IMR-90 (cell line): ENCODE results near the gene TFRC. TPM values are rescaled to one million over a fixed set of nuclear protein-coding genes. Genes with fewer than 3 reads are reported as not detected.

Experiments used
- ATAC-seq: fragments of 200-7000 bp; cut with Tn5 transposase; 2 replicates; pipeline ENCODE4 v1.9.1; 2020; ENCODE audit warnings: low read depth, mild to moderate bottlenecking, moderate library complexity
- BruUV-seq: library from RNA; stranded (reverse); fragments of 400-500 nt; replicated peaks from 2 replicates; lab custom pipeline; 2021; lab: Mats Ljungman, UMichigan
- CTCF ChIA-PET: fragments of 300-600 bp; formaldehyde crosslinking; extraction: SDS; loops from one replicate; lab custom pipeline; 2021; ENCODE audit warnings: antibody characterized with exemption; lab: Yijun Ruan, JAX
- POLR2A ChIA-PET: fragments of 300-600 bp; sonication (Branson Sonifier 250); formaldehyde crosslinking; loops from one replicate; lab custom pipeline; 2022; ENCODE audit warnings: antibody characterized with exemption; ENCODE audit not compliant: unreplicated experiment; lab: Charles Lee
- DNase-seq: peaks from one replicate; pipeline ENCODE4 v3.0.0; 2013
- H2AFZ ChIP-seq: replicated peaks from 2 replicates; pipeline ENCODE3; 2013; ENCODE audit warnings: low read length, mild to moderate bottlenecking; ENCODE audit not compliant: poor library complexity
- H2AK5ac ChIP-seq: 2 replicates; pipeline ENCODE4 v1.6.1; 2013; ENCODE audit warnings: low read depth, low read length, inconsistent platforms
- H2AK9ac ChIP-seq: replicated peaks from 2 replicates; pipeline ENCODE3; 2013; ENCODE audit warnings: mild to moderate bottlenecking, low read depth, low read length, moderate library complexity; ENCODE audit not compliant: poor library complexity
- H2BK120ac ChIP-seq: 2 replicates; pipeline ENCODE4 v1.6.1; 2013; ENCODE audit warnings: low read depth, low read length, inconsistent platforms
- H2BK15ac ChIP-seq: 3 replicates; pipeline ENCODE4 v1.6.1; 2013; ENCODE audit warnings: low read depth, low read length, inconsistent platforms
- H2BK20ac ChIP-seq: 2 replicates; pipeline ENCODE4 v1.6.1; 2013; ENCODE audit warnings: low read depth, mild to moderate bottlenecking, inconsistent platforms, low read length, moderate library complexity
- H2BK5ac ChIP-seq: 2 replicates; pipeline ENCODE4 v1.6.1; 2013; ENCODE audit warnings: mild to moderate bottlenecking, low read depth, low read length, inconsistent platforms; ENCODE audit not compliant: poor library complexity, severe bottlenecking
- H3K14ac ChIP-seq: replicated peaks from 2 replicates; pipeline ENCODE4 v1.6.1; 2013; ENCODE audit warnings: low read depth, low read length, inconsistent platforms
- H3K18ac ChIP-seq: 2 replicates; pipeline ENCODE4 v1.6.1; 2013; ENCODE audit warnings: low read depth, low read length, control low read depth
- H3K23ac ChIP-seq: 2 replicates; pipeline ENCODE4 v1.6.1; 2013; ENCODE audit warnings: low read depth, low read length, inconsistent platforms
- H3K27ac ChIP-seq: 2 replicates; pipeline ENCODE4 v1.5.1; 2013; ENCODE audit warnings: mild to moderate bottlenecking, control low read depth, low read length; ENCODE audit not compliant: insufficient read depth
- H3K27me3 ChIP-seq: 2 replicates; pipeline ENCODE4 v1.6.1; 2013; ENCODE audit warnings: low read length; ENCODE audit not compliant: control insufficient read depth, insufficient read depth
- H3K36me3 ChIP-seq: 2 replicates; pipeline ENCODE4 v1.6.1; 2013; ENCODE audit warnings: low read length, mixed read lengths; ENCODE audit not compliant: control insufficient read depth, insufficient read depth
- H3K4ac ChIP-seq: 2 replicates; pipeline ENCODE4 v1.6.1; 2013; ENCODE audit warnings: low read depth, low read length, inconsistent platforms
- H3K4me1 ChIP-seq: 2 replicates; pipeline ENCODE4 v1.6.1; 2013; ENCODE audit warnings: low read length, mixed read lengths; ENCODE audit not compliant: control insufficient read depth, insufficient read depth
- H3K4me2 ChIP-seq: 2 replicates; pipeline ENCODE4 v1.6.1; 2013; ENCODE audit warnings: low read depth, mild to moderate bottlenecking, control low read depth, low read length, moderate library complexity
- H3K4me3 ChIP-seq: 2 replicates; pipeline ENCODE4 v1.5.1; 2013; ENCODE audit warnings: low read depth, mild to moderate bottlenecking, control low read depth, low read length, moderate library complexity; ENCODE audit not compliant: insufficient read depth
- H3K56ac ChIP-seq: 2 replicates; pipeline ENCODE4 v1.6.1; 2013; ENCODE audit warnings: low read length, inconsistent platforms; ENCODE audit not compliant: insufficient read depth; ENCODE audit errors: extremely low read depth
- H3K79me1 ChIP-seq, 2 experiments: 2 replicates each; pipeline ENCODE4 v1.6.1; 2013; ENCODE audit warnings: low read length in 2 of 2, inconsistent platforms in 1 of 2, low read depth in 1 of 2
- H3K9ac ChIP-seq: 2 replicates; pipeline ENCODE4 v1.6.1; 2013; ENCODE audit warnings: low read depth, low read length, control low read depth
- H3K9me1 ChIP-seq: 2 replicates; pipeline ENCODE4 v1.6.1; 2013; ENCODE audit warnings: low read length, inconsistent platforms; ENCODE audit not compliant: insufficient read depth
- H3K9me3 ChIP-seq: 2 replicates; pipeline ENCODE4 v1.6.1; 2013; ENCODE audit warnings: low read length; ENCODE audit not compliant: control insufficient read depth, insufficient read depth
- H4K20me1 ChIP-seq: 2 replicates; pipeline ENCODE4 v1.6.1; 2013; ENCODE audit warnings: low read length, inconsistent platforms; ENCODE audit not compliant: insufficient read depth
- H4K5ac ChIP-seq: 2 replicates; pipeline ENCODE4 v1.6.1; 2013; ENCODE audit warnings: mild to moderate bottlenecking, low read depth, low read length, control low read depth
- H4K8ac ChIP-seq, 2 experiments: 2 replicates each; pipeline ENCODE4 v1.6.1; 2013; ENCODE audit warnings: low read depth in 2 of 2, low read length in 2 of 2, control low read depth in 1 of 2, inconsistent platforms in 1 of 2
- H4K91ac ChIP-seq: 2 replicates; pipeline ENCODE4 v1.6.1; 2013; ENCODE audit warnings: low read depth, low read length, inconsistent platforms; ENCODE audit not compliant: insufficient read depth
- ELK1 ChIP-seq: fragments of 150-350 bp; IDR thresholded peaks from 2 replicates; pipeline ENCODE4 v1.6.1; 2016; ENCODE audit warnings: low read depth, mild to moderate bottlenecking, low read length, moderate library complexity, borderline replicate concordance
- FOS ChIP-seq: fragments of 150-350 bp; IDR thresholded peaks from 2 replicates; pipeline ENCODE4 v1.6.1; 2016; ENCODE audit warnings: low read depth, low read length
- MAZ ChIP-seq: IDR thresholded peaks from 2 replicates; pipeline ENCODE4 v1.6.1; 2012; ENCODE audit warnings: low read depth, mild to moderate bottlenecking, low read length, improper control_type of control experiment, moderate library complexity, borderline replicate concordance
- MXI1 ChIP-seq: IDR thresholded peaks from 2 replicates; pipeline ENCODE4 v1.6.1; 2012; ENCODE audit warnings: low read depth, mild to moderate bottlenecking, low read length, moderate library complexity, borderline replicate concordance
- RAD21 ChIP-seq: IDR thresholded peaks from 2 replicates; pipeline ENCODE4 v1.6.1; 2012; ENCODE audit warnings: low read length, improper control_type of control experiment
- RCOR1 ChIP-seq: IDR thresholded peaks from 2 replicates; pipeline ENCODE4 v1.6.1; 2012; ENCODE audit warnings: mild to moderate bottlenecking, low read length, improper control_type of control experiment; ENCODE audit not compliant: insufficient replicate concordance
- SMC3 ChIP-seq: fragments of 150-350 bp; IDR thresholded peaks from 2 replicates; pipeline ENCODE4 v1.6.1; 2016; ENCODE audit warnings: low read depth, mild to moderate bottlenecking, antibody characterized with exemption, low read length, moderate library complexity
- WGBS, 2 experiments: methylation state at CpG; one replicate each; pipeline versions ENCODE4 v1.1.5 to v1.1.7; 2013; ENCODE audit warnings: missing lambda C conversion rate in 2 of 2; ENCODE audit not compliant: insufficient read length in 1 of 2; ENCODE audit errors: extremely low coverage in 2 of 2; 5-methylcytosine and 5-hydroxymethylcytosine counted together
- dilution Hi-C: fragments of 300-500 bp; cut with HindIII; formaldehyde crosslinking; loops from one replicate; pipeline ENCODE4 v1.14.3; 2018; ENCODE audit warnings: low sequenced_read_pairs; ENCODE audit not compliant: unreplicated experiment
- in situ Hi-C: fragments of 300-500 bp; cut with MboI; formaldehyde crosslinking; loops from 3 replicates; pipeline ENCODE4 v1.14.3; 2019; ENCODE audit warnings: low sequenced_read_pairs, inconsistent platforms, mixed read lengths
- intact Hi-C: fragments of 100-400 bp; cut with micrococcal nuclease; formaldehyde crosslinking; loops from 2 replicates; pipeline ENCODE4 v1.10.0; 2022
- polyA plus RNA-seq, 3 experiments: library from polyadenylated mRNA; depleted of rRNA; stranded (reverse); fragments of >200 nt; gene quantifications; 2 replicates each; pipeline ENCODE4 v1.2.3, GENCODE V29; 2012; ENCODE audit warnings: low replicate concordance in 1 of 3
- total RNA-seq: library from RNA; depleted of rRNA; stranded (reverse); fragments of >200 nt; gene quantifications from 2 replicates; pipeline ENCODE4 v1.2.3, GENCODE V29; 2012
- TF ChIP-seq, protein P1 (sequence below): fragments of 150-350 bp; IDR thresholded peaks from 2 replicates; pipeline ENCODE4 v1.6.1; 2017; ENCODE audit warnings: mild to moderate bottlenecking, antibody characterized with exemption, low read length, low read depth

Gene TFRC
- total and polyA plus RNA-seq, 2 of the 4 experiments (the other 2 are of a cell fraction) = 78.6 to 156 TPM

GRCh38 chr3:196127308-196128040 lies 45.6 kb upstream of the TFRC start:
- H2BK20ac ChIP-seq = no peak overlapping the region
- H3K27me3 ChIP-seq = peaks cover 9% of the 10 kb centered on the region
- H2BK15ac ChIP-seq = no peak overlapping the region
- no peak overlapping the region for H3K18ac ChIP-seq
- dilution Hi-C loops = no loop called here
- no peak overlapping the region for H2AK5ac ChIP-seq
- H4K8ac ChIP-seq = no peak overlapping the region
- no peak overlapping the region for H3K27ac ChIP-seq
- intact Hi-C loops = no loop called here
- no TSS peak for BruUV-seq
- H2AK9ac ChIP-seq = no peak overlapping the region
- no peaks in the 10 kb centered on the region for H3K9me3 ChIP-seq
- no peak overlapping the region for H4K91ac ChIP-seq
- in situ Hi-C loops = no loop called here
- ChIA-PET POLR2A (no interaction called here), CTCF (no interaction called here)
- H3K9me1 ChIP-seq = no peaks in the 10 kb centered on the region
- no peak overlapping the region for H3K23ac ChIP-seq
- no peak overlapping the region for H3K9ac ChIP-seq
- H2BK120ac ChIP-seq = no peak overlapping the region
- no peak overlapping the region for H2AFZ ChIP-seq
- H3K36me3 ChIP-seq = no peaks in the 10 kb centered on the region
- TF ChIP-seq MXI1 = no peak
- no peak for TF ChIP-seq FOS
- no peak for TF ChIP-seq RCOR1
- TF ChIP-seq, protein P1, sequence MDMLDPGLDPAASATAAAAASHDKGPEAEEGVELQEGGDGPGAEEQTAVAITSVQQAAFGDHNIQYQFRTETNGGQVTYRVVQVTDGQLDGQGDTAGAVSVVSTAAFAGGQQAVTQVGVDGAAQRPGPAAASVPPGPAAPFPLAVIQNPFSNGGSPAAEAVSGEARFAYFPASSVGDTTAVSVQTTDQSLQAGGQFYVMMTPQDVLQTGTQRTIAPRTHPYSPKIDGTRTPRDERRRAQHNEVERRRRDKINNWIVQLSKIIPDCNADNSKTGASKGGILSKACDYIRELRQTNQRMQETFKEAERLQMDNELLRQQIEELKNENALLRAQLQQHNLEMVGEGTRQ = no peak
- TF ChIP-seq MAZ = no peak
- no peak for TF ChIP-seq SMC3
- no peak for TF ChIP-seq RAD21
- TF ChIP-seq ELK1 = no peak
- H4K20me1 ChIP-seq = no peaks in the 10 kb centered on the region
- ATAC-seq (no peak), DNase-seq (no peak)
- H3K79me1 ChIP-seq = no peaks in the 10 kb centered on the region
- no peak overlapping the region for H4K5ac ChIP-seq
- no peak overlapping the region for H3K14ac ChIP-seq
- no peak overlapping the region for H3K56ac ChIP-seq
- no peak overlapping the region for H3K4me2 ChIP-seq
- 27% methylated on average over 3 of the region's 12 CpGs; no CpG with 5 or more reads in 1 of the 2 experiments for WGBS, 2 experiments
- H3K4me3 ChIP-seq = no peak overlapping the region
- H3K4me1 ChIP-seq = no peaks in the 10 kb centered on the region; the same call in 1 of the 2 replicates
- no peak overlapping the region for H3K4ac ChIP-seq
- H2BK5ac ChIP-seq = no peak overlapping the region
